ELR (cell line): ENCODE measurements around the gene NAT9.
A peak's percentile ranks its signal among the peaks of the same experiment; 100 is the strongest.

ENCODE experiments used
- DNase-seq: peaks from one replicate; pipeline ENCODE4 v3.0.0-alpha.2; 2015; ENCODE audit warnings: low read depth

NAT9 gene

DNA sequence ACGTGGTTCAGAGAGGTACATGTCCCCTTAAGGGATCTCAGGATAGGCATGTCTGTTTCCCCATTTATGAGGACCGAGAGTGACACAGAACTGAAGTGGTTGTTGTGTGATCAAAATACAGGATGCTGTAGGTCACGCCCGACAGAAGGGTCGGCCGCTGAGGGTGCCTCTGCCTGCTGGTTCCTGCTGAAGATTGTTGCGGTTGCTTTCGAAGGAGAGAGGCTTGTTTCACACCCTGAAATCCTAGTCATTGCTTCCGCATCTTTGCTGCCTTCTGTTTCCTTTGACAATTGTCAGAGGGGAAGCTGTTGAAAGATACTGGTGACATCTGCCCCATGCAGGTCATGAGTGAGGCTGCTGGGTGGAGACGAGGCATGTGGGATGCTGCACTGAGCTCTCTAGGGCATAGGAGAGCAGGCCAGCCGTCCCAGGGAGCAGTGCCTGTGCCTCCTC lies 3.8 kb upstream of the NAT9 start:
- no peak for DNase-seq

DNA sequence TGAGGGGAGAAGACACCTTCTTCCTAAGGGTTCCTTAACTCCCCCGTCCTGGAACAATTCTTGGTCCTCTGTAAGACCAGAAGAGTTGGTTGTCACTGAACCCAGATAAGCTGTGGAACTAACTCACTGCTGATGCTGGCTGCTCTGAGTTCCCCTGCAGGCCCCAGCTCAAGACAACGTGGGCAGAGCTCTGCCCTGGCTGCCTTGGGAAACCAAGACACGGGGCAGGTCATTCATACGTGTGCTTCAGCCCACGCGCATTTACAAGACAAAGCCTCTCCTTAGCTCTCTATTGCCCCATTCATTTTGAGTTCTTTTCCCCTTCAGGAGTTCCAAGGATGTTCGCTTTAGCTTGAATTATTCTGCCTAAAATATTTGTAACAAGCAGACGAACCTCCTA lies 3.4 kb upstream of the NAT9 start:
- no peak for DNase-seq

DNA sequence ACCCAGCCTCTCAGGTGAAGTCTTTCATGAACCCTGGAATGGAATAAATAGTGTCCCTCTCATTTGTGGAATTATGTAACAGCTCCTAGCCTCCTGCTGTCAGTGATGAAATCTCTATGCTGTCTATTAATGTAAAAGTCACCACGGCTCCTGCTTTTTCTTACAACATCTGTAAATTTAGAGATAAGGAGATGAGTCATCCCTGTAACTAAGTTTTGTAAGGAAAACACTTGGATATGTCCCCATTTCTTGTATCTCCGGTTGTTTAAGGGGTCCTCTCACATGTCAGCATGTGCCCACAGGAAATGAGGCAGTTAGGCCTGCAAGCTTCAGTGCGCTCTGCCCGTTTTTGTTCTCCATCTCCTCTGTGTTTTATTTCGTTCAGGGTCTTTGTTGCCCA lies 2.8 kb upstream of the NAT9 start:
- peak; percentile 49 for DNase-seq

DNA sequence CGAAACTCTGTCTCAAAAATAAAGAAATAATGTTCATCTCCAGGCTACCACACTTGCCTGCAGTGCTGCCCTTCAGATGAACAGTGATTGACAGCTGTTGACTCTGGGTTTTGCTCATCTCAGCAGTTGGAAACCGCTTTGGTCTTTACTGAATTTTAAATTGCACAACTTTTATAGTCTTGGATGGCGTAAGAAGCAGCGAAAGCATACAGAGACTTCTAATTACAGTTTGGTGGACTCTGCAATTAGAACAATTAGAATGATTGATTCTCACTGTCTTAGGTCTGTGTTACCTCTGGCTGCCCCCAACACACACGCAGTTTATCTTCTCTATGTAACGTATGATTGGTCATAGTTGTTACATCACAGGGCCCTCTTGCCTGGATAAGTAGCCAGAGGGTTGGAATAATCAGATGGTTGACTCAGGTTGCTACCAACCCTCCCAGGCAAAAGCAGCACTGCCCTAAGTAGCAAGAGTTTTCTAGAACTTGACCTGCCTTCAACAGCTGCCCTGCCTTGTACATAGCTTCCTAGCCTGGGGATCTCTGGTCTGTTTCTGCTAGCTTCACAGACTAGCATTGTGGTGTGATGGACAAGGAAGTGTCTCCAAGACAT lies 1.9 kb upstream of the NAT9 start:
- no peak for DNase-seq

DNA sequence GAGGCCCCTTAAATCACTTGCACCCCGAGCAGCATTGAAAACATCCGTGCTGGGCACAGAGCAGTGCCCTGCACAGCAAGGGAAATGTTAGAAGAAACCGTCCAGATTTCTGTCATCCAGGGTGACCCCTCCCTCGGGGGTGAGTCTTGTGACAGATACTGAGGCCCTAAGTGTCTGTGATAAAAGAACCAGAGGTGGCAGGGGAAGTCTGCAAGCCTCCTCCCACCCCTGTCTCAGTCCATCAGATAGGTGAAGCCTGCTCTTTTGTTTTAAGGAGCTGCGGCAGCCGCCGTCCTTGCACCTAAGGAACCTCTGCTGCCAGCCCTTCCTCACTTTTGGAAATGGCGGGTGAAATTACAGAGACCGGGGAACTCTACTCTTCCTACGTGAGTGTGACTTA lies 845 bp upstream of the NAT9 start:
- DNase-seq, result no peak

DNA sequence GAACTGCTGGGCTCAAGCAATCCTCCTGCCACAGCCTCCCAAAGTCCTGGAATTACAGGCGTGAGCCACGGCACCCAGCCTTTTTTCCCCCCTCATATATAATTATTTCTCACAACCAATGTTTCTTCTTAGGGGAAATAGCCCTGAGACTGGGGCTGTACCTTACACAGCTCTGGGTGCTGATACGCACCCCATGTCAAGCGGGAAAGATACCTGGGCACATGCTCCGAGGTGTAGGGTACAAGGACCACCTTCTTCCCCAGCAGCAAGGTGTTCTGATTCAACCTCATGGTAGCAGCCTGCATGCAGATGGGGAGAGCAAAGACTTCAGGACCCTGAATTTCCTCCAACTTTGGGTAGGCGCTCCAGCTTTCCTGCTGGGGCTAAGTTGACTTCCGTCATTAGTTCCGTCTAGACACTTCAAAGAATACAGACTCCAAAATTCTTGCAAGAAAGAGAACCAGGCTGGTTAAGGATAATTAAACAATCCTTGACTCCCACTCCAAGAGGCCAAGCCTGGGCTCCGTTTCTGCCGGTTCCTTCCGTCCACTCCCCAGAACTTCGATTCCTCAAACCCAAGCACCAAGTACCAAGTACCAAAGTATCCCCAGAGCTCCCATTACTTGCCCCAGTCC lies 619 bp downstream of the NAT9 start:
- DNase-seq, result peak; percentile 30

DNA sequence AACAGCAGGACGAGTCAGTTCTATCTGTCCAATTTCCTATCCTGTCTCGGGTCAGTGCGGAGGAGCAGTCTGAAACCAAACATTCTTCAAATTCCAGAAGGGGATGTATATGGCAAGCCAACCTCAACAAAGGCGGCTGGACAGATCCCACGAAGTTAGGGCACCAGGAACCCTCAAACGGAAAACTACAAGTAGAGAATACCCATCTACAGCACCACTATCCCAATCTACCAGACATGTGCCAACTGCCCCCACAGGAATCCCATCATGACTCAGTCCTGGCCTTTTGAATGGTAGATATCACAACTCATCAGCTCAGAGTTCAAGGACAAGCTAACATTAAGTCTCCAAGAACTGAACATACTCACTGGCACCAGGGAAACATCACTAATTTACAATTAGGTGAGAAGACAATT lies 2.3 kb downstream of the NAT9 start:
- DNase-seq, result peak; percentile 65

DNA sequence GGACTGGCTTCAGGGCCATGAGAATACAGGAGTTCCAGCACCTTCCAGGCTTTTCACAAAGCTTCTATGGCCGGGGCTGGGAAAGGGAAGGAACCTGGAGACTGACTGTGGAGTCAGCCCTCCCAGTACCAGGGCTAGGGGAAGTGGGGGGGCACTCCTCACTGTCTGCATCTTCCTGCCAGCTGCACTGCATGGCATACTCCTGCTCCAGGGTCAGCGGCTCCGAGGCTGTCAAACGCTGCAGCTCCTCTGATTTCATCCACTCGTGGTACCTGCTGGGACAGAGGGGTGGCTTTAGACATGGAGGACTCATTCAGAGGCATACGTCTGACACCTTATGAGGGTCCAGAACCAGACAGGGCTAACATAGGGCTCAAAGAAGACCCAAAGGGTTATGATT lies 2.7 kb downstream of the NAT9 start:
- DNase-seq, result no peak

DNA sequence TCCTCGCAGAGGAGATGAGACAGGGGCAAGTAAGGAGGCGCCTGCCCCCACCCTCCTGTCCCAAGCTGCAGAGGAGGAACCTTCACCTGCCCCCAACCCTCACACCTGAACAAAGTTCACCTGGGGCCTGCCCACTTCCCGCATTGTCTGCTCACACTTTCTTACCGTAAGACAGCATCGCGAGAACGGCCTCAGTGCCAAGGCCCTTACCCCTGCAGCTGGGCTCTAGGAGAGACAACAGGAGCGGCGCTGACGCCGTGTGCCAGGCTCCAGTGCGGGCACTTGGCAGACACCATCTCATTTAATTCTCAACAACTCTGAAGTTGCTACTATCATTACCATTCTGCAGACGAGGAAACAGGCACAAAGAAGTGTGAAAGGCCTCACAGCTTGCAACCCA lies 4.1 kb downstream of the NAT9 start:
- DNase-seq, result no peak

DNA sequence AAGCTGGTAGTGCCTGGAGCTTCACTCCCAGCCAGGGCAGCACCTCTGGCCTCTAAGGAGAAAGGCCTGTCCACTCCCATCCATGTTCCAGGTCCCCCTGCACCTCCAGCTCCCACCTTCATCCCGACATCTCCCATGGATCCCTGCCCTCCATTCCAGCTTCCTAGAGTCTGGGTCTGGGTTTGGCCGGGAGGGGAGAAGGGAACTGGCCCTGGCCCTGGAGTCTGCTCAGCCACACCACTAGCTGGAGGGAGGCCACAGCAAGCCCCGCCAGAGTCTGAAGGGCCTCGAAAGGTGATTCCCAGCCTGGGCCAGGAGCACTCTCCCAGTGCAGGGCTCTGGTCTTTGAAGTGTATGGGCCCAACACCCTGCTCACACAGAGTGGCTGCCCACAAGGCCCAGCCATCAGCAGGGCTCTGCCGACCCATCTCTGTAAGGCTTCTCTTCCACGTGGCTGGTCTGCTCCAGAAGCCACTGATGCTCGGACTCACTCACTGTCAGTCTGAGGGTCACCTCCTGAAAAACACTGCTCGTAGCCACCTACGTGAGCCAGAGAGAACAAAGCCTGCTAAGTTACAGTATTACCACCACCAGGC lies 4.7 kb downstream of the NAT9 start:
- DNase-seq, result no peak

DNA sequence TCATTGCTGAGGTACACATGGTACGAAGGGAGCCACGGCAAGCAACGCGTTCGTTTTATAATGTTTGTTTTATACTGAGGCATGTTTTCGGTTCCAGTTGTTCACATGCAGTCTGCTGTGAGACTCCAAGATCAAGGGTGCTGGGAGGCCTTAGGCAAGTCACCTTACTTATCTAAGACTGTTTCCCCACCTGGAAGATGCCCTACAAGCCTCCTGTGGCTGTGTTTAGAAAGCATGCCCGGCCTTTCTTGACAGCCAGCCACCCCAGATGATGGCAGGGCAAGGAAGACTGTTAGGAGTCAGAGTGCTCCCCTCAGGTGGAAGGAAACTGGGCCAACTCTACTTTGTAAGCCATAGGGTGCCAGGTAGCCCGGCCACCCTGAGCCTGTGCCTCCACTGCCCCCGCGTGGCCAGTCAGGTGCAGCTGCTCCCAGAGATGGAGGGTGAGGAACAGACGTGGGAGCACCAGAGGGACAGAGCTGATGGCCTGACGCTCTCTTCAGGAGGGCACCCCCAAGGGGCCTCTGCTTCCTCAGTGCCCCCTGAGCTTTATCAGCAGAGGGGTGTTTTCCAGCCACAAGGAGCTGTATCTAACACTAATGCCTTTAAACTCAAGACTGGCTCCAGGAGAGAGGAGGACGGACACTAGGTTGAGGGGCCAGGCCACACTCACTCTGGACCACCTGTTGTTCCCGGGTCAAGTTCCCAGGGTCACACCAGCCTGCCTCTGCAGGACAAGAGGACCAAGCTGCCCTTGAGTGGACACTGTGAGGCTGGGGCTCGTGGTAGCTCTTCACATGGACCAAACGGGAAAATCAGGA lies 5.4 kb downstream of the NAT9 start:
- peak; percentile 46 for DNase-seq

DNA sequence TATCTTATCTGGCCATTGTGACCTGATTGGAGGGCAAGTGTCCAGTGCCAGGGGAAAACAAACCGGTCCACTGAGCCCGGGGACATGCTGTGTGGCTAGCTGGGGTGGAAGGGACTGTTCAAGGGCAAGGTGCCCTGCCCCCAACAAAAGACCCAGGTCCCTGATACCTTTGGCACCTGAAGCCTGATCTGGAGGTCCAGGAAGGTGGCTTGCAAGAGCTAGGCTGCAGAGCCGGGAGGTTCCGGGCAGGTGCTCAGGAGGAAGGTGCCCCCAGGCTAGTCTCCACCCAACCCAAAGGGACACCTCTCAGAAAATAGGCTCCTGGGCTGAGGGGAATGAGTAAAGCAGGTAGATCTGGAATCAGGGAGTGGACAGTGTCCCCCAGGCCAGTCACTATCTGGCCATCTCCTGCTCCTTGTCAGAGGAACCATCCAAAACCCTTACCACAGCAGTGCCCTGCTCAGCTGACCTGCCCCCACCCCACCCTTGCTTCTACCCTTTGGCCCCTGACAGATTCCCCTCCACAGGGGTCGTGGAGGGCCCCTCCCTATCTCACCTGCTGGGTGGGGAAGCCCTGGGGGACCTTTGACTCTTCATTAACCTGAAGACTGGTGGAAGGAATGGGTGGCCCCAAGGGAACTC lies 6.2 kb downstream of the NAT9 start:
- DNase-seq, result no peak

DNA sequence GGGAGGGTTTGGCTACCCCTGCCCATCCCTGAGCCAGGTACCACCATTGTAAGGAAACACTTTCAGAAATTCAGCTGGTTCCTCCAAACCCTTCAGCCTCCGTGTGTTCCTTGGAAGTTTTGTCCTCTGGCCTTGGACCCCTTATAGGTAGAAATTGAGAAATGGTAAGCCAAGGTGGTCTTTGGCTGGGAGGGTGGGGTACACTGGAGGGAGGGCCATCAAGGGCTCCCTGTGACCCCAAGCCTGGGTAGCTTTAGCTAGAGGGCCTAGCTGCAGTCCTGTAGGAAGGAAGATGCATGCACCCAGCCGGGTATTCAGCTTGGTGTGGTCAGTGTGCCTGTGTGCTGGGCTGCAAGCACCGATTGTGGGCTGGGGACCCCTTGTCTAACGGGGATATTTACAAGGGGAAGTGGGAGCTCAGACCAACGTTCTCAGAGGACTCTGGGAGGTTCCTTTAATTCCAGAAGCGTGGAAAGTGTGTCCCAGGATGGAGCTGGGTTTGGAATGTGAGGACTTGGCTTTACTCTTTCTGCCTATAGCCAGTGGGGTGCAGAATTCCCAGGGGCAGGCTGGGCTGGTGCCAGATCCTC lies 6.8 kb downstream of the NAT9 start:
- DNase-seq, result no peak

DNA sequence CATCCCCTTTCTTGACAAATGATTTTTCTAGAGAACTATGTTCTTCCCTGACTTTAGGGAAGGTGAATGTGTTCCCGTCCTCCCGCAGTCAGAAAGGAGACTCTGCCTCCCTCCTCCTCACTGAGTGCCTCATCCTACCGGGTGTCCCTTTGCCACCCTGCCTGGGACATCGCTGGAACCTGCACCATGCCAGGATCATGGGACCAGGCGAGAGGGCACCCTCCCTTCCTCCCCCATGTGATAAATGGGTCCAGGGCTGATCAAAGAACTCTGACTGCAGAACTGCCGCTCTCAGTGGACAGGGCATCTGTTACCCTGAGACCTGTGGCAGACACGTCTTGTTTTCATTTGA lies 7.4 kb downstream of the NAT9 start:
- DNase-seq, result no peak

DNA sequence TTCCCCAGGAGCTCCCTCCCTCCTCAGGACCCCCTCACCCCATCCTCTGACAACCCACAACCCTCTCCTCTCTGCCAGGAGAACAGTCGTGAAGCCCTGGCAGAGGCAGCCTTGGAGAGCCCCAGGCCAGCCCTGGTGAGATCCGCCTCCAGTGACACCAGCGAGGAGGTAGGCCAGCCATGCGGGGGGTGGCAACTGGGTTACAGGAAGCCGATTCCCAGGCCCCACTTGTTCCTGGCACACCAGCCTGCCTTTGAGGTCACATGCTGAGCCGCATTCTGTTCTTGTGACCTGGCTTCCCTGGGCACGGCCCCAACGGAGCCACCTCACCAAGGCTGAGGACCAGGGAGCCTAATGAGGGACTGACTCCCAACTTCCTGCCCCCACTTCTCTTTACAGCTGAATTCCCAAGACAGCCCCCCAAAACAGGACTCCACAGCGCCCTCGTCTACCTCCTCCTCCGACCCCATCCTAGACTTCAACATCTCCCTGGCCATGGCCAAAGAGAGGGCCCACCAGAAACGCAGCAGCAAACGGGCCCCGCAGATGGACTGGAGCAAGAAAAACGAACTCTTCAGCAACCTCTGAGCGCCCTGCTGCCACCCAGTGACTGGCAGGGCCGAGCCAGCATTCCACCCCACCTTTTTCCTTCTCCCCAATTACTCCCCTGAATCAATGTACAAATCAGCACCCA lies 7.9 kb downstream of the NAT9 start:
- peak; percentile 74 for DNase-seq

DNA sequence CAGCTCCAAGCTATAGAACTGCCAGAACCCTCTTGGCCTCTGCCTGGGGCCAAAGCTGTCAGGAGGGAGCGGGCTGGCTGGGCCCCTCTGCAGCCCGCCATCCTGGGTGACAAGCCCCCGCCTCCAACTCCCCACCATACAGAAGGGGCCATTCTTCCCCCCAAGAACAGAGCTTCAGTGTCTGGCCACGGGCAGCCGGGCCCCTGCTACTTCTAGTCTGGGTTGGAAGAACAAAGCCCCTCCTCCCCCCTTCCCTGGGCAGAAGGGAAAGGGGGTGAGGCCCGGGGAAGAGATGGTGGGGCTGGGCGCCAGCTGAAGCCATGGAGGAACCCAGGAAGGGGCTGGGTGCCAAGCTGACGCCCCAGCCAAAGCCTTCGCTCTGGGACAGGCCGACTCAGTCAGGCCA lies 9.0 kb downstream of the NAT9 start:
- no peak for DNase-seq

DNA sequence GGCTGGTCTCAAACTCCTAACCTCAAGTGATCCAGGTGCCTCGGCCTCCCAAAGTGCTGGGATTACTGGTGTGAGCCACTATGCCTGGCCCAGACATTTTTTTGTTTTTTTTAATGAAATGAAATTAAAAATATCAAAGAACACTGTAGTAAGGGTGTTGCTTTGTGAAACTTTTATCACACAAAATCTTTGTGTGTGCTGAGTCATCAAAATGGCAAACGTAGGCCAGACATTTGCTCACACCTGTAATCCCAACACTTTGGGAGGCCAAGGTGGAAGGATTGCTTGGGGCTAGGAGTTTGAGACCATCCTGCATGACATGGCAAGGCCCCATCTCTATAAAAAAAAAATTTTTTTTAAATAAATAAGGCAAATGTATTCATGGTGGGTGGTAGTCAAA lies 9.7 kb downstream of the NAT9 start:
- no peak for DNase-seq

DNA sequence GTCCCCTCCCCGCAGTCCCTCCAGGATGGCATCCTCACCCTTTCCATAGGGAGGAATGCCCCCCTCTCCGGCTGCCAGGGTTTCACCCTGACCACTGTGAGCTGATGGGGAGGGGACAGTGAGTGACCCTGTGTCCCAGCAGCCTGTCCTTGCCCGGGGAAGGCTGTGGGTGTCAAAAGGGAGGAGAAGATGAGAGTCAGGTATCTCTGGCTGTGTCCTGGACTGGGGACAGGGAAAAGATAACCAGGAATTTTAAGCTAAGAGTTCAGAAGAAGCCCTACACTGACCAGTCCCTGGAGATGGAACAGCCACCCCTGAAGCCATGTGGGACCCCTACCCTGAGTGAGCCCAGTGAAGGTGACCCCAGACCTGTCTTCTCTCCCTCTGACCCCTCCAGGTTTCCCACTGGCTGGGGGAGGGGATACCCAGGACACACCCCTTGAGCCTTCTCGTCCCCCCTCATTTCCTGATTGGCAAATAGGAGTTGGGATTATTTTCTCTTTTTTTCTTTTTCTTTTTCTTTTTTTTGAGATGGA lies 11.3 kb downstream of the NAT9 start:
- DNase-seq, result no peak

DNA sequence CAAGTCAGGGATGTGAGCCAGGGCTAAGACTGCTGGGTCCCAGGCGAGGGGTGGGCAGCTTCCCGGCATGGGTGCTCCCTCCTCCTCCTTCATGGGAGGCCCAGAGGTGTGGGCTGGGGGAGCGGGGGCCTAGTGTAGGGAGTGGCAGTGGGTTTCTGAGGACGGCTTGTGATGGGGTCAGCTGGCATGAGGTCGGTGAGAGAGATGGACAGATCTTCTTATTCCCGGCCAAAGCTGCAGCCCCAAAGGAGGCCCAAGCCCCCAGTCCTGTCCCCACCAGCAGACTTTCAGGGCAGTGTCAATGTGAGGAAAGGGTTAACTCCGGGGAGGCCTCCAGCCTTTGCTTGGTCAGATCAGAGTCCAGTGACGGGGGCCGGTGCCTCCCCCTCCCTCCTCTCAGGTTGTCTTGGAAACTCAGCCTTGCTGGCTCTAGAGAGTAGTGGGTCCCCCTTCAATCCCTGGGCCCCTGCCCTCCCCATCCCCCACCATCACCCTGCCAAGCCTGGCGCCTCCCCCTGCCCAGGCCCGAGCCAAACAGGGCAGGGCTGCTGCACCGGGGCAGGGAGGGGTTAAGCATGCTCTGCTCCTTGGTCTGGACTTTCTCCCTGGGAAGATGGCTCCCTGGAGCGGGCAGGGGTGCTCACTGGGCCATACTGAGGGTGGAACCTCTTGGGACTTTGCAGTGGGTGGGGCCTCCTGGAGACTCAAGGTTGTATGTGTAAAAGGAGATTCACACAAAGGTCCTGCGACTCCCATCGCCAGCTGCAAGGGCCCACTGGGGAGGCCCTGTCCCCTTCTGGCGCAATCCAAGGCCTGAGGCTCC lies 12.4 kb downstream of the NAT9 start:
- no peak for DNase-seq

DNA sequence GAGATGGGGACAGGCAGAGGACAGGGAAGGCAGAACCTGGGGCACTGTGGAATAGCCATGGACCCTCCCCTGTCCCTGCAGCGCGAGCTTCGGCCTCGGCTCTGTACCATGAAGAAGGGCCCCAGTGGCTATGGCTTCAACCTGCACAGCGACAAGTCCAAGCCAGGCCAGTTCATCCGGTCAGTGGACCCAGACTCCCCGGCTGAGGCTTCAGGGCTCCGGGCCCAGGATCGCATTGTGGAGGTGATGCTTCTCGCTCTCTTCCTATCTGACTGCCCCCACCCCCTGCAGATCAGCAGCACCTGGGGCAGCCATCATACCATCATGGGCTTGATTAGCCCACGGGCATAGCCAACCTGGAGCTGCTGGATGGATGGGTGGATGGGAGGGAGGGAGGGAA lies 14.2 kb downstream of the NAT9 start:
- DNase-seq, result no peak
